HUES48 (cell line): Measurements from ENCODE around the gene SEMA3G.

Experiments used
- H3K27ac ChIP-seq: one replicate; pipeline ENCODE4 v1.7.0; 2013; ENCODE audit warnings: low read depth, low read length, inconsistent platforms
- H3K27me3 ChIP-seq: 2 replicates; pipeline ENCODE4 v1.6.1; 2013; ENCODE audit warnings: mild to moderate bottlenecking, low read length; ENCODE audit not compliant: control insufficient read depth, insufficient read depth
- H3K36me3 ChIP-seq: 2 replicates; pipeline ENCODE4 v1.6.1; 2013; ENCODE audit warnings: low read length; ENCODE audit not compliant: control insufficient read depth, insufficient read depth
- H3K4me1 ChIP-seq: 2 replicates; pipeline ENCODE4 v1.6.1; 2013; ENCODE audit warnings: mild to moderate bottlenecking, low read length; ENCODE audit not compliant: control insufficient read depth, insufficient read depth
- H3K4me3 ChIP-seq: 2 replicates; pipeline ENCODE4 v1.5.1; 2013; ENCODE audit warnings: mild to moderate bottlenecking, low read depth, low read length
- H3K9ac ChIP-seq: 2 replicates; pipeline ENCODE4 v1.6.1; 2013; ENCODE audit warnings: mild to moderate bottlenecking, low read depth, low read length, moderate library complexity
- H3K9me3 ChIP-seq: 2 replicates; pipeline ENCODE4 v1.6.1; 2013; ENCODE audit warnings: low read length; ENCODE audit not compliant: control insufficient read depth, insufficient read depth

The SEMA3G gene

GRCh38 chr3:52451237-52452083 is 6.6 kb upstream of the SEMA3G start:
- Histone ChIP-seq H3K9me3 (no peaks in the 10 kb centered on the region), H3K27me3 (no peaks in the 10 kb centered on the region), H3K27ac (no peak overlapping the region), H3K36me3 (no peaks in the 10 kb centered on the region), H3K9ac (no peak overlapping the region), H3K4me3 (no peak overlapping the region), H3K4me1 (peaks cover 21% of the 10 kb centered on the region)

- no peak overlapping the region for H3K4me3 ChIP-seq
- H3K27me3 ChIP-seq: no peaks in the 10 kb centered on the region
- H3K4me1 ChIP-seq: peaks cover 20% of the 10 kb centered on the region
- no peaks in the 10 kb centered on the region for H3K36me3 ChIP-seq
- no peak overlapping the region for H3K27ac ChIP-seq
- no peaks in the 10 kb centered on the region for H3K9me3 ChIP-seq
- H3K9ac ChIP-seq: no peak overlapping the region
These were observed 5.8 kb upstream of the SEMA3G start for GRCh38 chr3:52450489-52451236.

- no peak overlapping the region for H3K4me3 ChIP-seq
- no peaks in the 10 kb centered on the region for H3K36me3 ChIP-seq
- no peaks in the 10 kb centered on the region for H3K9me3 ChIP-seq
- H3K4me1 ChIP-seq: peaks cover 14% of the 10 kb centered on the region
- no peak overlapping the region for H3K27ac ChIP-seq
- H3K27me3 ChIP-seq: no peaks in the 10 kb centered on the region
- H3K9ac ChIP-seq: no peak overlapping the region
These were observed 2.8 kb upstream of the SEMA3G start for GRCh38 chr3:52447512-52448355.

GRCh38 chr3:52446631-52447511 is 2.0 kb upstream of the SEMA3G start:
- H3K9me3 ChIP-seq: no peaks in the 10 kb centered on the region
- H3K4me1 ChIP-seq: peaks cover 14% of the 10 kb centered on the region
- H3K27ac ChIP-seq: no peak overlapping the region
- H3K4me3 ChIP-seq: no peak overlapping the region
- no peaks in the 10 kb centered on the region for H3K27me3 ChIP-seq
- H3K9ac ChIP-seq: no peak overlapping the region
- H3K36me3 ChIP-seq: no peaks in the 10 kb centered on the region

GRCh38 chr3:52446042-52446441 is 1.1 kb upstream of the SEMA3G start:
- no peaks in the 10 kb centered on the region for H3K27me3 ChIP-seq
- H3K27ac ChIP-seq: no peak overlapping the region
- no peaks in the 10 kb centered on the region for H3K36me3 ChIP-seq

GRCh38 chr3:52443791-52444687 is 864 bp downstream of the SEMA3G start:
- Histone ChIP-seq H3K27ac (no peak overlapping the region), H3K36me3 (no peaks in the 10 kb centered on the region), H3K4me3 (no peak overlapping the region; the same call in 1 of the 2 replicates), H3K9me3 (no peaks in the 10 kb centered on the region), H3K27me3 (no peaks in the 10 kb centered on the region), H3K4me1 (peaks cover 4% of the 10 kb centered on the region; the same call in 1 of the 2 replicates), H3K9ac (no peak overlapping the region)

More at GRCh38 chr3:52446042-52446441, 1.1 kb upstream of the SEMA3G start:
- H3K9me3 ChIP-seq: no peaks in the 10 kb centered on the region
- H3K9ac ChIP-seq: no peak overlapping the region
- H3K4me3 ChIP-seq: no peak overlapping the region
- H3K4me1 ChIP-seq: peaks cover 14% of the 10 kb centered on the region

GRCh38 chr3:52443268-52443610 is 1.7 kb downstream of the SEMA3G start:
- Histone ChIP-seq H3K4me3 (no peak overlapping the region), H3K36me3 (no peaks in the 10 kb centered on the region), H3K9ac (no peak overlapping the region), H3K9me3 (no peaks in the 10 kb centered on the region), H3K4me1 (peaks cover 4% of the 10 kb centered on the region; the same call in 1 of the 2 replicates), H3K27ac (no peak overlapping the region), H3K27me3 (no peaks in the 10 kb centered on the region)

- H3K9ac ChIP-seq: no peak overlapping the region
- peaks cover 4% of the 10 kb centered on the region; the same call in 1 of the 2 replicates for H3K4me1 ChIP-seq
- H3K27me3 ChIP-seq: no peaks in the 10 kb centered on the region
- no peak overlapping the region for H3K4me3 ChIP-seq
- H3K36me3 ChIP-seq: no peaks in the 10 kb centered on the region
- no peak overlapping the region for H3K27ac ChIP-seq
- H3K9me3 ChIP-seq: no peaks in the 10 kb centered on the region
These were observed 2.3 kb downstream of the SEMA3G start for GRCh38 chr3:52442409-52443267.

GRCh38 chr3:52441772-52442332 is 3.1 kb downstream of the SEMA3G start:
- Histone ChIP-seq H3K4me3 (no peak overlapping the region), H3K27me3 (no peaks in the 10 kb centered on the region), H3K36me3 (no peaks in the 10 kb centered on the region), H3K4me1 (peaks cover 3% of the 10 kb centered on the region; the same call in 1 of the 2 replicates), H3K9me3 (no peaks in the 10 kb centered on the region), H3K27ac (no peak overlapping the region), H3K9ac (no peak overlapping the region)
